Fibroblast of the aortic adventitia (primary cell): ENCODE data around the gene SNX5. TPM values are rescaled to one million over a fixed set of nuclear protein-coding genes. Genes with fewer than 3 reads are reported as not detected.

Experiments used
- DNase-seq: peaks from one replicate; pipeline ENCODE4 v3.0.0-alpha.2; 2010; ENCODE audit warnings: low read depth
- H3K4me3 ChIP-seq: 2 replicates; pipeline ENCODE4 v1.5.1; 2011; ENCODE audit warnings: low read depth, mild to moderate bottlenecking, control low read depth, low read length, moderate library complexity
- CTCF ChIP-seq: IDR thresholded peaks from 2 replicates; pipeline ENCODE4 v1.5.1; 2011; ENCODE audit warnings: mild to moderate bottlenecking, low read length, control low read depth, inconsistent platforms; ENCODE audit not compliant: insufficient read depth
- total RNA-seq: library from RNA; depleted of rRNA; stranded (reverse); fragments of >200 nt; gene quantifications from 2 replicates; pipeline ENCODE4 v1.2.3, GENCODE V29; 2012; ENCODE audit warnings: low replicate concordance

The SNX5 gene
- total RNA-seq, 1 donor: 99.7 TPM

- peak; percentile 93 for TF ChIP-seq CTCF
- H3K4me3 ChIP-seq: no peak overlapping the region
- peak; percentile 84 for DNase-seq
These were observed 70.0 kb downstream of the SNX5 start for GRCh38 chr20:17898548-17898994.

- no peak overlapping the region for H3K4me3 ChIP-seq
- no peak for TF ChIP-seq CTCF
- DNase-seq: no peak
These were observed 70.9 kb downstream of the SNX5 start for GRCh38 chr20:17897566-17898307.

GRCh38 chr20:17896771-17897369 is 71.7 kb downstream of the SNX5 start:
- TF ChIP-seq CTCF: no peak
- no peak for DNase-seq
- no peak overlapping the region for H3K4me3 ChIP-seq

GRCh38 chr20:17896193-17896723 is 72.3 kb downstream of the SNX5 start:
- no peak for TF ChIP-seq CTCF
- H3K4me3 ChIP-seq: peak overlapping the region; percentile 50
- DNase-seq: no peak

GRCh38 chr20:17895641-17896171 is 72.9 kb downstream of the SNX5 start:
- DNase-seq: peak; percentile 60
- no peak for TF ChIP-seq CTCF

GRCh38 chr20:17893445-17893844 is 75.1 kb downstream of the SNX5 start:
- DNase-seq: no peak
- no peak for TF ChIP-seq CTCF
- H3K4me3 ChIP-seq: no peak overlapping the region

More at GRCh38 chr20:17895641-17896171, 72.9 kb downstream of the SNX5 start:
- H3K4me3 ChIP-seq: peak overlapping the region; percentile 50
